Measurements from ENCODE around the gene LRRC15. TPM values are rescaled to one million over a fixed set of nuclear protein-coding genes. Genes with fewer than 3 reads are reported as not detected.

LRRC15 gene
- total RNA-seq, 1 experiment from 2014 or later, result 0.36 TPM

GRCh38 chr3:194323785-194324735 is 45.5 kb downstream of the LRRC15 start:
- peaks cover 35% of the 10 kb centered on the region for H3K79me2 ChIP-seq (ENCODE audit: low read length)
- H3K4me3 ChIP-seq (ENCODE audit: low read length), result peak overlapping the region; percentile 57
- H3K4me2 ChIP-seq (ENCODE audit: low read length), result peak overlapping the region; percentile 75
- H3K27ac ChIP-seq (ENCODE audit: low read length), result peak overlapping the region; percentile 100
- BruUV-seq (replicated peaks), result TSS peak; percentile 59
- no peaks in the 10 kb centered on the region for H3K9me3 ChIP-seq (ENCODE audit: low read length)
- H3K4me1 ChIP-seq (ENCODE audit: insufficient read depth, low read length), result peaks cover 44% of the 10 kb centered on the region
- peaks cover 14% of the 10 kb centered on the region for H3F3A ChIP-seq (ENCODE audit: low read length, unreplicated experiment)
- H3K9me2 ChIP-seq (replicated peaks; ENCODE audit: low read length), result no peaks in the 10 kb centered on the region
- peaks cover 9% of the 10 kb centered on the region for H4K20me1 ChIP-seq (ENCODE audit: low read length)
- peak; percentile 96 for DNase-seq
- peak overlapping the region; percentile 73 for H3K9ac ChIP-seq (ENCODE audit: low read length)
- no peaks in the 10 kb centered on the region for H3K27me3 ChIP-seq (ENCODE audit: low read length)
- ATAC-seq, result peak; percentile 57
- peaks cover 21% of the 10 kb centered on the region for H3K36me3 ChIP-seq (ENCODE audit: low read depth, low read length)
- H2AFZ ChIP-seq (ENCODE audit: low read length), result peak overlapping the region; percentile 57
- intact Hi-C loops (cut with micrococcal nuclease), result loop anchor here (2.0 to 5.0 kb wide), 4 partner anchors 183 to 452 kb away; no protein-coding TSS in a partner anchor
- TF ChIP-seq EZH2 (IDR thresholded peaks at IDR 0.05; ENCODE audit: low read length, unreplicated experiment) (no peak), EZH2phosphoT487 (IDR thresholded peaks at IDR 0.05; ENCODE audit: borderline replicate concordance, low read length) (peak; percentile 93)
- ChIA-PET CTCF (interaction anchor here (1.0 kb wide), 1 partner anchor 19 kb away, joined by 4 read pairs; no protein-coding TSS in a partner anchor), POLR2A (ENCODE audit: unreplicated experiment) (interaction anchor here (0.5 to 2.6 kb wide), 5 partner anchors 183 to 252 kb away, joined by 4 to 28 read pairs (median 6); partner anchors contain the start of gene HES1)

GRCh38 chr3:194322678-194323211 is 46.8 kb downstream of the LRRC15 start:
- Histone ChIP-seq H3K4me1 (ENCODE audit: insufficient read depth, low read length) (peaks cover 44% of the 10 kb centered on the region), H3K4me3 (ENCODE audit: low read length) (peak overlapping the region; percentile 91), H3K9me3 (ENCODE audit: low read length) (no peaks in the 10 kb centered on the region), H3K79me2 (ENCODE audit: low read length) (peaks cover 46% of the 10 kb centered on the region), H3F3A (ENCODE audit: low read length, unreplicated experiment) (peaks cover 14% of the 10 kb centered on the region), H3K27me3 (ENCODE audit: low read length) (no peaks in the 10 kb centered on the region), H2AFZ (ENCODE audit: low read length) (0 out of 2 replicates have a peak overlapping the region, but pooled peaks have one; percentile 31), H3K27ac (ENCODE audit: low read length) (peak overlapping the region; percentile 100), H3K36me3 (ENCODE audit: low read depth, low read length) (peaks cover 26% of the 10 kb centered on the region), H4K20me1 (ENCODE audit: low read length) (peaks cover 9% of the 10 kb centered on the region), H3K4me2 (ENCODE audit: low read length) (peak overlapping the region; percentile 96), H3K9me2 (replicated peaks; ENCODE audit: low read length) (no peaks in the 10 kb centered on the region), H3K9ac (ENCODE audit: low read length) (peak overlapping the region; percentile 100)
- ChIA-PET POLR2A (ENCODE audit: unreplicated experiment) (interaction anchor here (0.6 to 2.6 kb wide), 11 partner anchors 135 to 691 kb away, joined by 3 to 28 read pairs (median 6); partner anchors contain the start of gene HES1), CTCF (interaction anchor here (0.6 to 1.2 kb wide), 4 partner anchors 11 to 542 kb away, joined by 3 to 5 read pairs (median 4); partner anchors contain the start of gene HES1)
- peak; percentile 76 for ATAC-seq
- TF ChIP-seq EZH2phosphoT487 (IDR thresholded peaks at IDR 0.05; ENCODE audit: borderline replicate concordance, low read length) (0 out of 2 replicates have a peak, but pooled peaks have one; percentile 60), EZH2 (IDR thresholded peaks at IDR 0.05; ENCODE audit: low read length, unreplicated experiment) (no peak)
- BruUV-seq (replicated peaks), result no TSS peak
- intact Hi-C loops (cut with micrococcal nuclease), result loop anchor here (2.0 to 5.0 kb wide), 4 partner anchors 182 to 450 kb away; no protein-coding TSS in a partner anchor
- DNase-seq, result peak; percentile 98

GRCh38 chr3:194321693-194322640 is 47.6 kb downstream of the LRRC15 start:
- TSS peak; percentile 65 for BruUV-seq (replicated peaks)
- peak; percentile 9 for ATAC-seq
- intact Hi-C loops (cut with micrococcal nuclease), result loop anchor here (2.0 to 5.0 kb wide), 4 partner anchors 181 to 450 kb away; no protein-coding TSS in a partner anchor

More at GRCh38 chr3:194321693-194322640, 47.6 kb downstream of the LRRC15 start:
- peak overlapping the region; percentile 100 for H3K27ac ChIP-seq (ENCODE audit: low read length)
- H3K4me2 ChIP-seq (ENCODE audit: low read length), result peak overlapping the region; percentile 96
- peak overlapping the region; percentile 100 for H3K9ac ChIP-seq (ENCODE audit: low read length)
- no peaks in the 10 kb centered on the region for H3K9me3 ChIP-seq (ENCODE audit: low read length)
- DNase-seq, result peak; percentile 66
- peaks cover 9% of the 10 kb centered on the region for H3F3A ChIP-seq (ENCODE audit: low read length, unreplicated experiment)
- ChIA-PET POLR2A (ENCODE audit: unreplicated experiment) (interaction anchor here (0.6 to 2.6 kb wide), 9 partner anchors 181 to 447 kb away, joined by 5 to 28 read pairs (median 7); partner anchors contain the start of gene HES1), CTCF (interaction anchor here (0.6 to 1.2 kb wide), 4 partner anchors 12 to 541 kb away, joined by 3 to 5 read pairs (median 4); partner anchors contain the start of gene HES1)
- H3K27me3 ChIP-seq (ENCODE audit: low read length), result no peaks in the 10 kb centered on the region
- H2AFZ ChIP-seq (ENCODE audit: low read length), result 0 out of 2 replicates have a peak overlapping the region, but pooled peaks have one; percentile 31
- H3K4me3 ChIP-seq (ENCODE audit: low read length), result peak overlapping the region; percentile 91
- peaks cover 26% of the 10 kb centered on the region for H3K36me3 ChIP-seq (ENCODE audit: low read depth, low read length)
- H4K20me1 ChIP-seq (ENCODE audit: low read length), result peaks cover 9% of the 10 kb centered on the region
- H3K79me2 ChIP-seq (ENCODE audit: low read length), result peaks cover 52% of the 10 kb centered on the region
- TF ChIP-seq CTCF (conservative IDR thresholded peaks at IDR 0.05; ENCODE audit: low read depth, low read length) (no peak; the same call in 1 of the 2 replicates), EZH2phosphoT487 (IDR thresholded peaks at IDR 0.05; ENCODE audit: borderline replicate concordance, low read length) (no peak), EZH2 (IDR thresholded peaks at IDR 0.05; ENCODE audit: low read length, unreplicated experiment) (no peak)
- H3K4me1 ChIP-seq (ENCODE audit: insufficient read depth, low read length), result peaks cover 44% of the 10 kb centered on the region
- H3K9me2 ChIP-seq (replicated peaks; ENCODE audit: low read length), result no peaks in the 10 kb centered on the region

All from PC-3 (cell line).